NT2/D1 (cell line): ENCODE results near the gene BSCL2.

Experiments
- SUZ12 ChIP-seq: IDR thresholded peaks from 2 replicates; pipeline ENCODE4 v1.6.1; 2011; ENCODE audit not compliant: insufficient read length, insufficient read depth; ENCODE audit errors: extremely low read depth
- ZNF274 ChIP-seq: IDR thresholded peaks from 2 replicates; pipeline ENCODE4 v1.6.1; 2011; ENCODE audit warnings: mild to moderate bottlenecking, low read depth, low read length

GRCh38 chr11:62666259-62666926 lies 40.8 kb downstream of the BSCL2 start:
- TF ChIP-seq ZNF274 = no peak
- no peak for TF ChIP-seq SUZ12
